Smooth muscle cell of the brain vasculature (primary cell): ENCODE measurements around the gene HCRTR1.

Experiments used
- DNase-seq: peaks from one replicate; pipeline ENCODE4 v3.0.0-alpha.2; 2012; ENCODE audit warnings: low read depth, low spot score

HCRTR1 gene

GRCh38 chr1:31667065-31667785 is 49.7 kb downstream of the HCRTR1 start:
- no peak for DNase-seq

- no peak for DNase-seq
Measured at GRCh38 chr1:31668303-31668883, 50.9 kb downstream of the HCRTR1 start.

- no peak for DNase-seq
Measured at GRCh38 chr1:31669433-31669785, 51.9 kb downstream of the HCRTR1 start.

GRCh38 chr1:31669786-31670592 is 52.5 kb downstream of the HCRTR1 start:
- peak; percentile 28 for DNase-seq

GRCh38 chr1:31670593-31670964 is 53.1 kb downstream of the HCRTR1 start:
- DNase-seq = no peak

GRCh38 chr1:31671147-31671546 is 53.7 kb downstream of the HCRTR1 start:
- no peak for DNase-seq

GRCh38 chr1:31671561-31672201 is 54.2 kb downstream of the HCRTR1 start:
- no peak for DNase-seq

- no peak for DNase-seq
Measured at GRCh38 chr1:31672986-31673385, 55.5 kb downstream of the HCRTR1 start.

GRCh38 chr1:31673433-31673832 is 55.9 kb downstream of the HCRTR1 start:
- no peak for DNase-seq

- no peak for DNase-seq
Measured at GRCh38 chr1:31674626-31675025, 57.1 kb downstream of the HCRTR1 start.

- DNase-seq = no peak
Measured at GRCh38 chr1:31675161-31675560, 57.7 kb downstream of the HCRTR1 start.

- DNase-seq = no peak
Measured at GRCh38 chr1:31675756-31676155, 58.3 kb downstream of the HCRTR1 start.
